HEK293 (cell line): ENCODE measurements around the gene LTO1.

Source experiments
- BCL11A ChIP-seq: fragments of 450-650 bp; formaldehyde crosslinking; IDR thresholded peaks from 2 replicates; pipeline ENCODE4 v1.5.1; 2016; ENCODE audit warnings: low read depth, missing biosample characterization, missing genetic modification characterization
- GFI1B ChIP-seq: fragments of 450-650 bp; formaldehyde crosslinking; IDR thresholded peaks from 2 replicates; pipeline ENCODE4 v1.5.1; 2016; ENCODE audit warnings: missing biosample characterization, missing genetic modification characterization
- GLI2 ChIP-seq: fragments of 450-650 bp; formaldehyde crosslinking; IDR thresholded peaks from 2 replicates; pipeline ENCODE4; 2017; ENCODE audit warnings: missing biosample characterization, missing genetic modification characterization, low read depth, borderline replicate concordance
- HOXC10 ChIP-seq: sonication (generic); formaldehyde crosslinking; IDR thresholded peaks from 2 replicates; pipeline ENCODE4 v1.8.1; 2023; ENCODE audit warnings: mild to moderate bottlenecking, missing genetic modification reagents
- KLF16 ChIP-seq: fragments of 450-650 bp; formaldehyde crosslinking; IDR thresholded peaks from 2 replicates; pipeline ENCODE4 v1.5.1; 2017; ENCODE audit warnings: missing biosample characterization, missing genetic modification characterization
- KLF7 ChIP-seq: fragments of 450-650 bp; formaldehyde crosslinking; IDR thresholded peaks from 2 replicates; pipeline ENCODE4 v1.5.1; 2016; ENCODE audit warnings: missing biosample characterization, missing genetic modification characterization, borderline replicate concordance
- MEIS1 ChIP-seq: sonication (generic); formaldehyde crosslinking; IDR thresholded peaks from 2 replicates; pipeline ENCODE4 v1.8.1; 2022; ENCODE audit warnings: missing genetic modification reagents, mild to moderate bottlenecking, borderline replicate concordance
- OSR2 ChIP-seq: fragments of 450-650 bp; formaldehyde crosslinking; IDR thresholded peaks from 2 replicates; pipeline ENCODE4 v1.5.1; 2016; ENCODE audit warnings: missing biosample characterization, missing genetic modification characterization
- PRDM6 ChIP-seq: fragments of 450-650 bp; formaldehyde crosslinking; IDR thresholded peaks from 2 replicates; pipeline ENCODE4 v1.5.1; 2017; ENCODE audit warnings: missing biosample characterization, missing genetic modification characterization
- SCRT1 ChIP-seq: fragments of 450-650 bp; formaldehyde crosslinking; IDR thresholded peaks from 2 replicates; pipeline ENCODE4 v1.5.1; 2016; ENCODE audit warnings: missing biosample characterization, missing genetic modification characterization, borderline replicate concordance
- SCRT2 ChIP-seq: fragments of 450-650 bp; formaldehyde crosslinking; IDR thresholded peaks from 2 replicates; pipeline ENCODE4 v1.5.1; 2016; ENCODE audit warnings: missing biosample characterization, missing genetic modification characterization
- ZBTB20 ChIP-seq: fragments of 450-650 bp; formaldehyde crosslinking; IDR thresholded peaks from 2 replicates; pipeline ENCODE4 v1.5.1; 2016; ENCODE audit warnings: missing biosample characterization, missing genetic modification characterization
- ZBTB21 ChIP-seq: fragments of 450-650 bp; formaldehyde crosslinking; IDR thresholded peaks from 2 replicates; pipeline ENCODE4 v1.5.1; 2017; ENCODE audit warnings: missing biosample characterization, missing genetic modification characterization
- ZBTB44 ChIP-seq: fragments of 450-650 bp; IDR thresholded peaks from 2 replicates; pipeline ENCODE4 v1.5.1; 2018; ENCODE audit warnings: missing biosample characterization, mild to moderate bottlenecking, missing genetic modification characterization
- ZBTB6 ChIP-seq: fragments of 450-650 bp; formaldehyde crosslinking; IDR thresholded peaks from 2 replicates; pipeline ENCODE4 v1.5.1; 2017; ENCODE audit warnings: missing biosample characterization, missing genetic modification characterization
- ZFHX2 ChIP-seq: fragments of 450-650 bp; formaldehyde crosslinking; conservative IDR thresholded peaks from 2 replicates; pipeline ENCODE4 v1.5.1; 2016; ENCODE audit warnings: missing biosample characterization, missing genetic modification characterization
- ZNF10 ChIP-seq: fragments of 450-650 bp; formaldehyde crosslinking; IDR thresholded peaks from 2 replicates; pipeline ENCODE4 v1.5.1; 2017; ENCODE audit warnings: missing biosample characterization, missing genetic modification characterization
- ZNF114 ChIP-seq: fragments of 450-650 bp; formaldehyde crosslinking; IDR thresholded peaks from 2 replicates; pipeline ENCODE4 v1.5.0; 2017; ENCODE audit warnings: missing biosample characterization, missing genetic modification characterization
- ZNF18 ChIP-seq: fragments of 450-650 bp; formaldehyde crosslinking; IDR thresholded peaks from 2 replicates; pipeline ENCODE4 v1.5.1; 2016; ENCODE audit warnings: missing biosample characterization, missing genetic modification characterization
- ZNF19 ChIP-seq: fragments of 450-650 bp; formaldehyde crosslinking; IDR thresholded peaks from 2 replicates; pipeline ENCODE4; 2016; ENCODE audit warnings: missing biosample characterization, missing genetic modification characterization, low read depth
- ZNF211 ChIP-seq: fragments of 450-650 bp; formaldehyde crosslinking; IDR thresholded peaks from 2 replicates; pipeline ENCODE4 v1.5.1; 2016; ENCODE audit warnings: low read depth, missing biosample characterization, missing genetic modification characterization
- ZNF221 ChIP-seq: fragments of 450-650 bp; formaldehyde crosslinking; IDR thresholded peaks from 2 replicates; pipeline ENCODE4 v1.5.1; 2017; ENCODE audit warnings: missing biosample characterization, missing genetic modification characterization, borderline replicate concordance
- ZNF335 ChIP-seq: fragments of 450-650 bp; formaldehyde crosslinking; conservative IDR thresholded peaks from 2 replicates; pipeline ENCODE4 v1.5.1; 2016; ENCODE audit warnings: missing biosample characterization, missing genetic modification characterization
- ZNF350 ChIP-seq: fragments of 450-650 bp; formaldehyde crosslinking; IDR thresholded peaks from 2 replicates; pipeline ENCODE4 v1.5.0; 2017; ENCODE audit warnings: missing biosample characterization, mild to moderate bottlenecking, missing genetic modification characterization
- ZNF362 ChIP-seq: fragments of 450-650 bp; formaldehyde crosslinking; IDR thresholded peaks from 2 replicates; pipeline ENCODE4 v1.5.1; 2016; ENCODE audit warnings: missing biosample characterization, missing genetic modification characterization
- ZNF514 ChIP-seq: fragments of 450-650 bp; formaldehyde crosslinking; IDR thresholded peaks from 2 replicates; pipeline ENCODE4 v1.5.1; 2016; ENCODE audit warnings: missing biosample characterization, missing genetic modification characterization
- ZNF558 ChIP-seq: fragments of 450-650 bp; formaldehyde crosslinking; IDR thresholded peaks from 2 replicates; pipeline ENCODE4 v1.5.1; 2016; ENCODE audit warnings: missing biosample characterization, missing genetic modification characterization
- ZNF596 ChIP-seq: fragments of 450-650 bp; IDR thresholded peaks from 2 replicates; pipeline ENCODE4 v1.5.0; 2018; ENCODE audit warnings: missing biosample characterization, mild to moderate bottlenecking, missing genetic modification characterization, moderate library complexity
- ZNF624 ChIP-seq: fragments of 450-650 bp; formaldehyde crosslinking; IDR thresholded peaks from 2 replicates; pipeline ENCODE4 v1.5.1; 2017; ENCODE audit warnings: missing biosample characterization, missing genetic modification characterization
- ZNF654 ChIP-seq: fragments of 450-650 bp; formaldehyde crosslinking; IDR thresholded peaks from 2 replicates; pipeline ENCODE4 v1.5.1; 2016; ENCODE audit warnings: low read depth, missing biosample characterization, missing genetic modification characterization
- ZNF701 ChIP-seq: fragments of 450-650 bp; formaldehyde crosslinking; IDR thresholded peaks from 2 replicates; pipeline ENCODE4 v1.5.1; 2016; ENCODE audit warnings: missing biosample characterization, missing genetic modification characterization
- ZNF768 ChIP-seq: fragments of 450-650 bp; formaldehyde crosslinking; IDR thresholded peaks from 2 replicates; pipeline ENCODE4 v1.5.1; 2018; ENCODE audit warnings: missing biosample characterization, mild to moderate bottlenecking, missing genetic modification characterization
- ZSCAN16 ChIP-seq: fragments of 450-650 bp; formaldehyde crosslinking; IDR thresholded peaks from 2 replicates; pipeline ENCODE4 v1.5.1; 2016; ENCODE audit warnings: missing biosample characterization, missing genetic modification characterization

LTO1 gene

GRCh38 chr11:69674886-69675714 lies at the start of gene LTO1 (continued):
- TF ChIP-seq ZNF701 (no peak), OSR2 (tag by site-specific recombination) (no peak), ZNF768 (no peak), SCRT1 (tag by site-specific recombination) (no peak), MEIS1 (CRISPR knock-in tag) (no peak), ZBTB44 (no peak), KLF16 (peak; percentile 48), ZNF624 (tag by site-specific recombination) (no peak), ZNF558 (tag by site-specific recombination) (no peak), ZNF18 (tag by site-specific recombination) (no peak), ZNF114 (tag by site-specific recombination) (no peak), ZNF362 (no peak), ZBTB20 (tag by site-specific recombination) (peak; percentile 44; the same call in 1 of the 2 replicates), ZNF211 (tag by site-specific recombination) (no peak), KLF7 (tag by site-specific recombination) (no peak), ZNF514 (tag by site-specific recombination) (no peak), ZNF654 (tag by site-specific recombination) (no peak), ZNF335 (tag by site-specific recombination) (peak; percentile 91), ZBTB6 (no peak), ZBTB21 (tag by site-specific recombination) (no peak), PRDM6 (tag by site-specific recombination) (no peak), ZNF10 (tag by site-specific recombination) (no peak), HOXC10 (CRISPR knock-in tag) (no peak), GLI2 (tag by site-specific recombination) (no peak), ZNF596 (tag by site-specific recombination) (no peak), ZNF19 (tag by site-specific recombination) (no peak), ZNF350 (tag by site-specific recombination) (no peak), GFI1B (tag by site-specific recombination) (no peak), SCRT2 (no peak), ZFHX2 (tag by site-specific recombination) (no peak), BCL11A (tag by site-specific recombination) (0 out of 2 replicates have a peak, but pooled peaks have one; percentile 46), ZSCAN16 (tag by site-specific recombination) (no peak), ZNF221 (no peak)
